Transverse colon (tissue), 4 donors: Measurements from ENCODE around the gene APLP2. TPM values are rescaled to one million over a fixed set of nuclear protein-coding genes. Genes with fewer than 3 reads are reported as not detected.

Experiments used
- DNase-seq: peaks from one replicate; pipeline ENCODE4 v3.0.0-alpha.2; 2019
- H3K27ac ChIP-seq, 4 donors: fragments of 200-600 bp; sonication (generic); 2 replicates each; pipeline ENCODE4 v1.5.1; 2016 to 2018; ENCODE audit warnings: inconsistent platforms in 4 of 4
- H3K27me3 ChIP-seq: fragments of 200-600 bp; sonication (generic); 2 replicates; pipeline ENCODE4 v1.5.1; 2017; ENCODE audit warnings: inconsistent platforms
- H3K36me3 ChIP-seq, 4 donors: fragments of 200-600 bp; sonication (generic); 2 replicates each; pipeline ENCODE4 v1.5.1; 2017 to 2019; ENCODE audit warnings: inconsistent platforms in 4 of 4
- H3K4me1 ChIP-seq, 4 donors: fragments of 200-600 bp; sonication (generic); 2 replicates each; pipeline ENCODE4 v1.5.1; 2017 to 2020; ENCODE audit warnings: inconsistent platforms in 4 of 4
- H3K4me3 ChIP-seq, 4 donors: fragments of 200-600 bp; sonication (generic); 1 replicate in 1 of 4; 2 replicates in 3 of 4; pipeline versions ENCODE4 v1.5.1 to v1.6.1; 2017 to 2019; ENCODE audit warnings: inconsistent platforms in 4 of 4
- H3K9me3 ChIP-seq, 2 donors: fragments of 200-600 bp; sonication (generic); 2 replicates each; pipeline ENCODE4 v1.5.1; 2017 to 2019; ENCODE audit warnings: inconsistent platforms in 2 of 2
- EP300 ChIP-seq: sonication (generic); formaldehyde crosslinking; IDR thresholded peaks from one replicate; pipeline ENCODE4 v1.6.1; 2017; ENCODE audit warnings: antibody characterized with exemption, low read depth
- POLR2A ChIP-seq: fragments of 450-650 bp; IDR thresholded peaks from one replicate; pipeline ENCODE4 v1.6.1; 2016; ENCODE audit warnings: antibody characterized with exemption, mild to moderate bottlenecking, moderate library complexity
- POLR2AphosphoS5 ChIP-seq, 3 donors: sonication (generic); formaldehyde crosslinking; IDR thresholded peaks; one replicate each; pipeline ENCODE4 v1.6.1; 2016; ENCODE audit warnings: antibody characterized with exemption in 3 of 3
- WGBS, 2 donors: methylation state at CpG; one replicate each; pipeline ENCODE4 v1.1.5; 2018; ENCODE audit warnings: low coverage in 1 of 2; 5-methylcytosine and 5-hydroxymethylcytosine counted together
- in situ Hi-C, 4 donors: fragments of 200-750 bp; cut with MboI; loops; one replicate each; pipeline versions ENCODE4 v1.15.0 to v1.15.1; 2017; ENCODE audit warnings: low sequenced_read_pairs in 3 of 4, low pct_ligation_motif_present in 1 of 4, low pct_unique_long_range_greater_than_20kb in 1 of 4
- intact Hi-C: fragments of 100-400 bp; cut with DNase I; formaldehyde crosslinking; loops from one replicate; pipeline ENCODE4 v1.15.1; 2023; ENCODE audit warnings: low total_unique reads
- total RNA-seq, 4 donors: library from RNA; depleted of rRNA; stranded (reverse); fragments of >200 nt; gene quantifications; one replicate each; pipeline ENCODE4 v1.1.0, GENCODE V29; 2016
- TF ChIP-seq, protein P1 (sequence below), 5 experiments: fragments of 200-600 bp in 3 of 5; fragments of 450-650 bp in 2 of 5; sonication (generic) in 3 of 5; IDR thresholded peaks; 1 replicate in 2 of 5; 2 replicates in 3 of 5; pipeline ENCODE4 v1.5.1; 2016 to 2017; ENCODE audit warnings: antibody characterized with exemption in 5 of 5, inconsistent platforms in 3 of 5, mild to moderate bottlenecking in 2 of 5, moderate library complexity in 1 of 5

The APLP2 gene
- total RNA-seq, 4 donors from 2014 or later: 191 to 618 (median 396) TPM

DNA sequence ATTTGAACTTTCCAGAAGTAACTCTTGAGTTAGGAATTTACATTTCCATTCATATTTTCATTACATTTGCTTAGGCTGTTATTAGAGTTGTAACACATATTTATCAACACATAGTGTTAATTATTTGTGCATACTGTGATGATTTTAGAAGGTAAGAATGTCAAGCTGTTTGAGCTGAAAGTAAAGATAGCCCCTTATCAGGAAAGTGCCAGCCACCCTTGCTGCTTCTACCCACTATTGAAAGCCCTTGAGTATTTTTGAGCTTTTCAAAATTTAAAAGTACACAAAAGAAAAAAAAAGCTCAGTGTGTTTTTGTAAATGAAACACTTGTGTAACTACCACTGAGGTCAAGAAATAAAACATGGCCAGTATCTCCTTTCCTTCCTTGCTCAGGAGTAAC lies 8.0 kb downstream of the APLP2 start:
- H3K4me3 ChIP-seq: no peak overlapping the region
- no peaks in the 10 kb centered on the region for H3K27me3 ChIP-seq
- TF ChIP-seq, protein P1, sequence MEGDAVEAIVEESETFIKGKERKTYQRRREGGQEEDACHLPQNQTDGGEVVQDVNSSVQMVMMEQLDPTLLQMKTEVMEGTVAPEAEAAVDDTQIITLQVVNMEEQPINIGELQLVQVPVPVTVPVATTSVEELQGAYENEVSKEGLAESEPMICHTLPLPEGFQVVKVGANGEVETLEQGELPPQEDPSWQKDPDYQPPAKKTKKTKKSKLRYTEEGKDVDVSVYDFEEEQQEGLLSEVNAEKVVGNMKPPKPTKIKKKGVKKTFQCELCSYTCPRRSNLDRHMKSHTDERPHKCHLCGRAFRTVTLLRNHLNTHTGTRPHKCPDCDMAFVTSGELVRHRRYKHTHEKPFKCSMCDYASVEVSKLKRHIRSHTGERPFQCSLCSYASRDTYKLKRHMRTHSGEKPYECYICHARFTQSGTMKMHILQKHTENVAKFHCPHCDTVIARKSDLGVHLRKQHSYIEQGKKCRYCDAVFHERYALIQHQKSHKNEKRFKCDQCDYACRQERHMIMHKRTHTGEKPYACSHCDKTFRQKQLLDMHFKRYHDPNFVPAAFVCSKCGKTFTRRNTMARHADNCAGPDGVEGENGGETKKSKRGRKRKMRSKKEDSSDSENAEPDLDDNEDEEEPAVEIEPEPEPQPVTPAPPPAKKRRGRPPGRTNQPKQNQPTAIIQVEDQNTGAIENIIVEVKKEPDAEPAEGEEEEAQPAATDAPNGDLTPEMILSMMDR (IDR thresholded peaks at IDR 0.05): no peak
- TF ChIP-seq EP300: no peak
- TF ChIP-seq POLR2A: no peak
- TF ChIP-seq POLR2AphosphoS5 (IDR thresholded peaks at IDR 0.05): no peak
- H3K9me3 ChIP-seq: no peaks in the 10 kb centered on the region
- intact Hi-C loops (no loop called here), in situ Hi-C loops (no loop called here)
- no peaks in the 10 kb centered on the region for H3K36me3 ChIP-seq
- DNase-seq: no peak
- H3K4me1 ChIP-seq: peaks cover 0 to 5% (median 4%) of the 10 kb centered on the region in 4 donors
- H3K27ac ChIP-seq: no peak overlapping the region

DNA sequence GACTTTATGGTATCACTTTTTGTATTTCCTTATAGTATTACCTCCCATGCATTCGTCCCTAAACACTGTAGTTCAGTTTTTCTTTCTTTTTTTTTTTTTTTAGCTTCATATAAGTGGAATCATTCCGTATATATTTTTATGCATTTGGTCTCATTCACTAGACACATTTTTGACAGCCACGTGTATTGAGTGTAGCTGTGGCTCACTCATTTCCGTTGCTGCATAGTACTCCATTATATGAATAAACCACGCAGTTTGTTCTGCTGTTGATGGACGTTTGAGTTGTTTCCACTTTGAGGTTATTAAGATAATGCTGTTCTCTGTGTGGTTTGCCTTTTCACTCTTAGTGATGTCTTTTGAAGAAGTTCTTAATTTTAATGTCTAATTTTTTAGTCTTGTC lies 8.4 kb downstream of the APLP2 start:
- TF ChIP-seq EP300: no peak

DNA sequence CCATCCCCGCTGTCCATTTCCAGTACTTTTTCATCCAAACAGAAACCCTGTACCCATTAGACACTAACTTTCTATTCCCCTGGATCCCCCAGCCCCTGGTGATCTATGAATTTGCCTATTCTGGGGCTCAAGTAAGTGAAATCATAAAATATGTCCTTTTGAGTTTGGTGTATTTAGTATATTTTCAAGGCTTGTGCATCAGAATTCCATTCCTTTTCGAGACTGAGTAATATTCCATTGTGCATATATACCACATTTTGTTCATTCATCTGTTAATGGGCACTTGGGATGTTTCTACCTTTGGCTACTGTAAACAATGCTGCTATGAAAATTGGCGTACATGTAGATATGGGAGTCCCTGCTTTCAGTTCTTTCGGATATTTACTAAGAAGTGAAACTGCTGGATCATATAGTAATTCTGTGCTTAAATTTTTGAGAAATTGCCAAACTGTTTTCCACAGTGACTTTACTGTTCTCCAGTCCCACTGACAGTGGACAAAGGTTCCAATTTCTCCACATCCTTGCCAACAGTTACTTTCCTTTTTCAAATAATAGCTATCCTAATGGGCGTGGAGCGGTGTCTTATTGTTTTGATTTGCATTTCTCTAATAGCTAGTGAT lies 16.1 kb downstream of the APLP2 start:
- no peaks in the 10 kb centered on the region for H3K36me3 ChIP-seq
- no peak overlapping the region for H3K27ac ChIP-seq
- WGBS, 2 donors: 83 to 90% methylated on average over 6 of the region's 6 CpGs
- no peaks in the 10 kb centered on the region for H3K27me3 ChIP-seq
- no peak overlapping the region for H3K4me3 ChIP-seq
- no peaks in the 10 kb centered on the region for H3K9me3 ChIP-seq
- intact Hi-C loops: no loop called here
- H3K4me1 ChIP-seq: peaks cover 0 to 21% (median 9%) of the 10 kb centered on the region in 4 donors
- no peak for DNase-seq
- TF ChIP-seq, protein P1 (IDR thresholded peaks at IDR 0.05): no peak
- TF ChIP-seq POLR2AphosphoS5 (IDR thresholded peaks at IDR 0.05): no peak
- in situ Hi-C loops: no loop called here

More for the DNA sequence above, 8.4 kb downstream of the APLP2 start:
- no peaks in the 10 kb centered on the region for H3K36me3 ChIP-seq
- H3K4me3 ChIP-seq: no peak overlapping the region
- H3K27ac ChIP-seq: no peak overlapping the region
- intact Hi-C loops (no loop called here), in situ Hi-C loops (no loop called here)
- peaks cover 0 to 5% (median 4%) of the 10 kb centered on the region in 4 donors for H3K4me1 ChIP-seq
- H3K27me3 ChIP-seq: no peaks in the 10 kb centered on the region
- WGBS, 2 donors: 75 to 78% methylated on average over 6 of the region's 6 CpGs
- no peak for DNase-seq
- no peaks in the 10 kb centered on the region for H3K9me3 ChIP-seq

DNA sequence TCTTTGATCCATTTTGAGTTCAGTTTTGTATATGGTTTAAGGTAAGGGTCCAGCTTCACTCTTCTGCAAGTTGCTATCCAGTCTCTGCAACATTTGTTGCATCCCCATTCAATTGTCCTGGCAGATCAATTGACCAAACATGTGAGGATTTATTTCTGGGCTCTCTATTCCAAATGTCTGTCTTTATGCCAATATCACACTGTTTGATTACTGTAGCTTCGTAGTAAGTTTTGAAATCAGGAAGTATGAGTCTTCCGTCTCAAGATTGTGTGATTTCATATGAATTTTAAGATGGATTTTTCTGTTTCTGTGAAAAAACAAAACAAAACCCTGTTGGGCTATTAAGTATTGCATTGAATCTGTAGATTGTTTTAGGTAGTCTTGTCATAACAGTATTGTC lies 17.0 kb downstream of the APLP2 start:
- Histone ChIP-seq H3K27ac (no peak overlapping the region), H3K36me3 (no peaks in the 10 kb centered on the region), H3K9me3 (no peaks in the 10 kb centered on the region), H3K4me3 (no peak overlapping the region), H3K27me3 (no peaks in the 10 kb centered on the region), H3K4me1 (peaks cover 0 to 21% (median 9%) of the 10 kb centered on the region in 4 donors)
- WGBS, 2 donors: 69 to 73% methylated on average over 2 of the region's 2 CpGs
- DNase-seq: no peak
- TF ChIP-seq, protein P1 (IDR thresholded peaks at IDR 0.05): no peak
- in situ Hi-C loops: no loop called here
- intact Hi-C loops: no loop called here

DNA sequence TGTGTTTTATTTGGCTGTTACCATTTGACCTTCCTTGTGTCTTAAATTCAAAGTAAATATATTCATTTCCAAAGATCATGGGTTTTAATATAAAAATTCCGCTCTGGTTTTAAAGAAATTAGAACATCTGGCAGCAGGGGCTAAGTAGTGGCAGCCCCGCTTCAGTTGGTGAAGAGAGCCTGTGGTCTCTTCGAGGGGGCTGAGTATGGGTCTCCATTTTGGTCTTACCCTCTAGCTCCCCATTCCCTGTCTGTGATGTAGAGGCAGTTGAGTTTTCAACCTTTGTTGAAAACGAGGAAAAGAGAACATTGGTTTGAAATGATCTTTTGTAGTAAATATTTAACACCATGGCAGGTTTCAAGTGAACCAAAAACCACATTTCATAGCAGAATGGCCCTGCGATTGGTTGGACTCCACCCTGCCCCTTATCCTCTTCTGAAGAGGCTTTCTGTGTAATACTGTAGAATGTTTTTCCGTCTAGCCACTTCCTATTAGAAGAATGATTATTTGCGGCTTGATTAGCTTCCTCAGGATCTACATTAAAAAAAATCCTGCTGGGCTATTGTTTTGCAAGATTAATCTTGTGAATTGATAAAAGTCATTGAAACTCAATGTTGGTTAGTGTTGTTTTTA lies 17.7 kb downstream of the APLP2 start:
- intact Hi-C loops (no loop called here), in situ Hi-C loops (no loop called here)
- no peaks in the 10 kb centered on the region for H3K9me3 ChIP-seq
- WGBS, 2 donors: 64 to 72% methylated on average over 6 to 7 of the region's 7 CpGs
- peaks cover 0 to 21% (median 9%) of the 10 kb centered on the region in 4 donors for H3K4me1 ChIP-seq
- H3K36me3 ChIP-seq: no peaks in the 10 kb centered on the region
- no peaks in the 10 kb centered on the region for H3K27me3 ChIP-seq
- TF ChIP-seq EP300 (no peak), POLR2A (no peak), POLR2AphosphoS5 (IDR thresholded peaks at IDR 0.05) (no peak)
- TF ChIP-seq, protein P1 (IDR thresholded peaks at IDR 0.05): no peak
- H3K4me3 ChIP-seq: no peak overlapping the region
- no peak overlapping the region for H3K27ac ChIP-seq
- no peak for DNase-seq
